ENCODE measurements around the gene SPEF2. TPM values are rescaled to one million over a fixed set of nuclear protein-coding genes. Genes with fewer than 3 reads are reported as not detected.

SPEF2 gene
- polyA plus RNA-seq, 2 of the 4 experiments (the other 2 are of a cell fraction) = 2.2 to 8.7 TPM

- ATAC-seq = no peak
- no peak for TF ChIP-seq RCOR1 (IDR thresholded peaks at IDR 0.05; ENCODE audit: low read depth, low read length)
- TF ChIP-seq TFCP2L1 (CRISPR knock-in tag; IDR thresholded peaks at IDR 0.05) = no peak
- TF ChIP-seq HEYL (CRISPR knock-in tag; IDR thresholded peaks at IDR 0.05) = no peak
- TF ChIP-seq ELK1 (IDR thresholded peaks at IDR 0.05; ENCODE audit: low read depth, low read length) = no peak
- no peak for TF ChIP-seq GATA3 (IDR thresholded peaks at IDR 0.05; ENCODE audit: borderline replicate concordance)
- no peak for TF ChIP-seq EP300 (IDR thresholded peaks at IDR 0.05)
- no peak for TF ChIP-seq FOSL2 (IDR thresholded peaks at IDR 0.05)
- no peak for TF ChIP-seq FOSL2 (CRISPR knock-in tag; IDR thresholded peaks at IDR 0.05)
- TF ChIP-seq RAD21 (conservative IDR thresholded peaks at IDR 0.05 in 1 of 2, IDR thresholded peaks at IDR 0.05 in 1 of 2) = no peak
- no peak for TF ChIP-seq EHF (CRISPR knock-in tag; IDR thresholded peaks at IDR 0.05)
- TF ChIP-seq KDM5A (IDR thresholded peaks at IDR 0.05) = no peak
- no peak for TF ChIP-seq EHMT2 (IDR thresholded peaks at IDR 0.05; ENCODE audit: low read depth)
- no peak for TF ChIP-seq HMGXB4 (CRISPR knock-in tag; IDR thresholded peaks at IDR 0.05; ENCODE audit: borderline replicate concordance)
- TF ChIP-seq MAX (IDR thresholded peaks at IDR 0.05) = no peak
- TF ChIP-seq HOXA7 (CRISPR knock-in tag; IDR thresholded peaks at IDR 0.05) = no peak
- ChIA-PET CTCF (interaction anchor here (2.3 kb wide), 1 partner anchor 9 kb away, joined by 12 read pairs; the partner anchor contains the start of gene SPEF2), POLR2A (no interaction called here)
- Histone ChIP-seq H3K4me3 (no peak overlapping the region), H3K9me3 (no peaks in the 10 kb centered on the region), H3K4me2 (no peak overlapping the region), H3K27ac (no peak overlapping the region), H3K4me1 (no peaks in the 10 kb centered on the region)
- 90% methylated on average over 1 of the region's 1 CpG for WGBS (ENCODE audit: missing lambda C conversion rate)
- DNase-seq (ENCODE audit: low read depth in 1 of 2, low spot score in 1 of 2) = no peak
- no peak for FAIRE-seq
These were observed 8.9 kb downstream of the SPEF2 start for GRCh38 chr5:35626553-35626952.

- DNase-seq (ENCODE audit: low read depth in 1 of 2, low spot score in 1 of 2) = no peak
- Histone ChIP-seq H3K4me2 (no peak overlapping the region), H3K4me3 (no peak overlapping the region), H3K9me3 (peaks cover 7% of the 10 kb centered on the region; the same call in 2 of the 3 replicates), H3K27ac (no peak overlapping the region), H3K4me1 (no peaks in the 10 kb centered on the region)
- no peak for ATAC-seq
- FAIRE-seq = no peak
- TF ChIP-seq BCL3 (IDR thresholded peaks at IDR 0.05) = no peak
- no peak for TF ChIP-seq CTCF (IDR thresholded peaks at IDR 0.05)
- TF ChIP-seq JUN (IDR thresholded peaks at IDR 0.05) = no peak
- TF ChIP-seq RCOR1 (IDR thresholded peaks at IDR 0.05; ENCODE audit: low read depth, low read length) = no peak
- no peak for TF ChIP-seq ELK1 (IDR thresholded peaks at IDR 0.05; ENCODE audit: low read depth, low read length)
- TF ChIP-seq REST (IDR thresholded peaks at IDR 0.05) = no peak
- TF ChIP-seq MAZ (IDR thresholded peaks at IDR 0.05; ENCODE audit: borderline replicate concordance, low read depth, low read length) = no peak
- TF ChIP-seq HDAC2 (IDR thresholded peaks at IDR 0.05) = no peak
- no peak for TF ChIP-seq ZNF302 (CRISPR knock-in tag; IDR thresholded peaks at IDR 0.05)
- no peak for TF ChIP-seq RARB (CRISPR knock-in tag; IDR thresholded peaks at IDR 0.05)
- POLR2A ChIA-PET = no interaction called here
- CTCF ChIA-PET = no interaction called here
These were observed 16.7 kb downstream of the SPEF2 start for GRCh38 chr5:35634326-35634725.

All from A549 (cell line).